HG03280 (cell line): Measurements from ENCODE around the gene RTN4RL1.
A peak's percentile ranks its signal among the peaks of the same experiment; 100 is the strongest.

Experiments
- ATAC-seq: cut with Tn5 transposase; IDR thresholded peaks from one replicate; pipeline ENCODE4 v1.9.1; 2021; ENCODE audit warnings: mild to moderate bottlenecking, moderate library complexity; ENCODE audit not compliant: unreplicated experiment

Gene RTN4RL1

GRCh38 chr17:2025220-2025621, at the start of gene RTN4RL1:
RTN4RL1 (minus strand) TSS chr17:2025334; CDS start chr17:2024865, 469 bp downstream.
- no peak for ATAC-seq

- ATAC-seq = no peak
Observed at GRCh38 chr17:2074919-2075318, 49.8 kb upstream of the RTN4RL1 start.

GRCh38 chr17:2071455-2072281, 46.5 kb upstream of the RTN4RL1 start:
- no peak for ATAC-seq

- no peak for ATAC-seq
Observed at GRCh38 chr17:2071024-2071385, 45.9 kb upstream of the RTN4RL1 start.

GRCh38 chr17:2070241-2071023, 45.3 kb upstream of the RTN4RL1 start:
- peak; percentile 75 for ATAC-seq

GRCh38 chr17:2068519-2069051, 43.5 kb upstream of the RTN4RL1 start:
- ATAC-seq = no peak

GRCh38 chr17:2068031-2068518, 42.9 kb upstream of the RTN4RL1 start:
- no peak for ATAC-seq

GRCh38 chr17:2067608-2068024, 42.5 kb upstream of the RTN4RL1 start:
- no peak for ATAC-seq

- ATAC-seq = no peak
Observed at GRCh38 chr17:2067048-2067561, 42.0 kb upstream of the RTN4RL1 start.

- no peak for ATAC-seq
Observed at GRCh38 chr17:2065949-2066400, 40.8 kb upstream of the RTN4RL1 start.

GRCh38 chr17:2064980-2065785, 40.0 kb upstream of the RTN4RL1 start:
- no peak for ATAC-seq

- ATAC-seq = no peak
Observed at GRCh38 chr17:2064520-2064971, 39.4 kb upstream of the RTN4RL1 start.

GRCh38 chr17:2064147-2064489, 39.0 kb upstream of the RTN4RL1 start:
- ATAC-seq = no peak

- ATAC-seq = no peak
Observed at GRCh38 chr17:2063261-2064146, 38.4 kb upstream of the RTN4RL1 start.

GRCh38 chr17:2062571-2063183, 37.5 kb upstream of the RTN4RL1 start:
- no peak for ATAC-seq

- no peak for ATAC-seq
Observed at GRCh38 chr17:2061441-2061958, 36.4 kb upstream of the RTN4RL1 start.

- ATAC-seq = no peak
Observed at GRCh38 chr17:2060681-2061440, 35.7 kb upstream of the RTN4RL1 start.

- ATAC-seq = no peak
Observed at GRCh38 chr17:2060385-2060658, 35.2 kb upstream of the RTN4RL1 start.
